NB4 (cell line): ENCODE data around the gene NFIL3.
"Not testable (repeated sequence)": the region's sequence is repeated elsewhere in the genome, so short reads cannot be mapped to it uniquely, and the experiment has no call there.

Experiments
- DNase-seq: peaks from one replicate; pipeline ENCODE4 v3.0.0; 2010; ENCODE audit warnings: low read depth
- H3K4me3 ChIP-seq: one replicate; pipeline ENCODE4 v1.5.1; 2011; ENCODE audit warnings: mild to moderate bottlenecking, low read depth, low read length, moderate library complexity
- MYC ChIP-seq: IDR thresholded peaks from 2 replicates; pipeline ENCODE4 v1.6.1; 2011; ENCODE audit warnings: low read depth, low read length
- POLR2A ChIP-seq: IDR thresholded peaks from 2 replicates; pipeline ENCODE4 v1.6.1; 2011; ENCODE audit warnings: mild to moderate bottlenecking; ENCODE audit not compliant: insufficient read length; ENCODE audit errors: extremely low read depth
- TF ChIP-seq, protein P1 (sequence below): IDR thresholded peaks from one replicate; pipeline ENCODE4 v1.5.1; 2012; ENCODE audit warnings: low read depth, low read length
- TF ChIP-seq, protein P2 (sequence below): IDR thresholded peaks from 2 replicates; pipeline ENCODE4 v1.6.1; 2011; ENCODE audit warnings: low read depth, low read length

Gene NFIL3

GRCh38 chr9:91393826-91394225 lies 29.8 kb downstream of the NFIL3 start:
- TF ChIP-seq, protein P1, sequence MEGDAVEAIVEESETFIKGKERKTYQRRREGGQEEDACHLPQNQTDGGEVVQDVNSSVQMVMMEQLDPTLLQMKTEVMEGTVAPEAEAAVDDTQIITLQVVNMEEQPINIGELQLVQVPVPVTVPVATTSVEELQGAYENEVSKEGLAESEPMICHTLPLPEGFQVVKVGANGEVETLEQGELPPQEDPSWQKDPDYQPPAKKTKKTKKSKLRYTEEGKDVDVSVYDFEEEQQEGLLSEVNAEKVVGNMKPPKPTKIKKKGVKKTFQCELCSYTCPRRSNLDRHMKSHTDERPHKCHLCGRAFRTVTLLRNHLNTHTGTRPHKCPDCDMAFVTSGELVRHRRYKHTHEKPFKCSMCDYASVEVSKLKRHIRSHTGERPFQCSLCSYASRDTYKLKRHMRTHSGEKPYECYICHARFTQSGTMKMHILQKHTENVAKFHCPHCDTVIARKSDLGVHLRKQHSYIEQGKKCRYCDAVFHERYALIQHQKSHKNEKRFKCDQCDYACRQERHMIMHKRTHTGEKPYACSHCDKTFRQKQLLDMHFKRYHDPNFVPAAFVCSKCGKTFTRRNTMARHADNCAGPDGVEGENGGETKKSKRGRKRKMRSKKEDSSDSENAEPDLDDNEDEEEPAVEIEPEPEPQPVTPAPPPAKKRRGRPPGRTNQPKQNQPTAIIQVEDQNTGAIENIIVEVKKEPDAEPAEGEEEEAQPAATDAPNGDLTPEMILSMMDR: no peak
- TF ChIP-seq POLR2A (no peak), MYC (no peak)
- TF ChIP-seq, protein P2, sequence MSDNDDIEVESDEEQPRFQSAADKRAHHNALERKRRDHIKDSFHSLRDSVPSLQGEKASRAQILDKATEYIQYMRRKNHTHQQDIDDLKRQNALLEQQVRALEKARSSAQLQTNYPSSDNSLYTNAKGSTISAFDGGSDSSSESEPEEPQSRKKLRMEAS: no peak
- no peak overlapping the region for H3K4me3 ChIP-seq
- DNase-seq: no peak

DNA sequence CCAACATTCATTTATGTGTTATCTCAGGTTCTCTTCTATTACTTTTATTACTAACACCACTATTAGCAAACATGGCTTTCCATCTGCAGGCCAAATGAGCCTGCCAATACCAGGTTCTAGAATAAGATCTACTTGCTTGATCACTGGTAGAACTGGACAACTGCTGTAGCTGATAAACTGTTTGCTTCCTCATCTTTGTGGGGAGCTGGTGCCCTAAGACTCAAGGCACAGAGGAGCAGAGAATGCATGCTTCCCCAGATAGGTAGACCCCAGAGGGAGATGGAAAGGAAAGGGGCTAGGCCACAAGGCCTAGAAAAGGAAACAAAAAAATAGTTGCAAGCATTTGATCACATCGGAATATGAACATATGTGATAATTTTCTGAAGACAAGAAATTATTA lies 31.2 kb downstream of the NFIL3 start:
- TF ChIP-seq POLR2A (no peak), MYC (no peak)
- DNase-seq: no peak
- no peak overlapping the region for H3K4me3 ChIP-seq

DNA sequence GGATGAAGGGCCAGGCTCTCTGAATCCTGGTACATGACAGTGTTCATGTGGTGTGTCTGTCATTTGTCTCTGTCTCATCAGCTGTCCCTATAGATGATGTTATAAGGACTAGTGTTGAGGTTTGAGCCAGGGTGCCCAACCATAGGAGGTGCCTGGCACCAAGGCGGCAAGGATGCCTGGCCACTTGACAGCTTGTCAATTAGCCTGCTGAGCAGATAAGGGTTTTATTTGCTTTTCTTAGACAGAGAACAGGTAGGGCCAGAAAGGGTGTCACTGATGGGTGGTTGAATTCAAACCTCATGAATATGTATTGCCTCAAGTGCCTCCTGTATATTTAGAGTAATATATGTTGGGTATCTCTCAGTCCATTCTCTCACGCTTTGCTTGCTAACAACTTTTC lies 31.8 kb downstream of the NFIL3 start:
- no peak overlapping the region for H3K4me3 ChIP-seq
- no peak for TF ChIP-seq MYC
- TF ChIP-seq, protein P1: no peak
- no peak for TF ChIP-seq POLR2A
- TF ChIP-seq, protein P2: no peak
- DNase-seq: no peak

GRCh38 chr9:91391412-91391811 lies 32.2 kb downstream of the NFIL3 start:
- no peak for DNase-seq
- H3K4me3 ChIP-seq: no peak overlapping the region
- TF ChIP-seq, protein P2: no peak
- TF ChIP-seq MYC: no peak
- TF ChIP-seq POLR2A: no peak
- TF ChIP-seq, protein P1: no peak

DNA sequence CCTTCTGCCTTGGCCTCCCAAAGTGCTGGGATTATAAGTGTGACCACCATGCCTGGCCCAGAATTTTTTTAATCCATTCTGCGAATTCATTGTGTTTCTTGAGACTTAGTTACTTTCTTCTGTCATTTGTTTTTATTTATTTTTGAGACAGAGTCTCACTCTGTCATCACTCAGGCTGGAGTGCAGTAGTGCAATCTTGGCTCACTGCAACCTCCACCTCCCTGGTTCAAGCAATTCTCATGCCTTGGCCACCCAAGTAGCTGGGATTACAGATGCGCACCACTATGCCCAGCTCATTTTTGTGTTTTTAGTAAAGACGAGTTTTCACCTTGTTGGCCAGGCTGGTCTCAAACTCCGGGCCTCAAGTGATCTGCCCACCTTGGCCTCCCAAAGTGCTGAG lies 33.9 kb downstream of the NFIL3 start:
- DNase-seq, H3K4me3 ChIP-seq: not testable (repeated sequence)

- no peak for DNase-seq
- no peak for TF ChIP-seq POLR2A
- TF ChIP-seq, protein P2: no peak
- TF ChIP-seq, protein P1: no peak
- no peak for TF ChIP-seq MYC
- no peak overlapping the region for H3K4me3 ChIP-seq
Observed at GRCh38 chr9:91386765-91387164, 36.9 kb downstream of the NFIL3 start.

DNA sequence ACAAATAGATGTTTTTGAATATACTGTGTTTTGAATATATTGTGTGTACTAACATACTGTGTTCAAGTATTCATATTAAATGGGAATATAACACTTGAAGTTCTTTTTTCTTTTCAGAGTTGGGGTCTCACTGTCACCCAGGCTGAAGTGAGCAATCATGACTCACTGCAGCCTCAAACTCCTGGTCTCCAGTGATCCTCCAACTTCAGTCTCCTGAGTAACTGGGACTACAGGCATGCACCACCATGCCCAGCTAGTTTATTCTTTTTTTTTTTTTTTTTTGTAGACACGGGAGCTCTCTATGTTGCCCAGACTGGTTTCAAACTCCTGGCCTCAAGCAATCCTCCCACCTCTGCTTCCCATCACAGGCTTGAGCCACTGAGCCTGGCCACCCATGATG lies 38.7 kb downstream of the NFIL3 start:
- DNase-seq: no peak
- no peak overlapping the region for H3K4me3 ChIP-seq
- TF ChIP-seq MYC (no peak), POLR2A (no peak)
- TF ChIP-seq, protein P2: no peak
- TF ChIP-seq, protein P1: no peak
